Measurements from ENCODE around the gene BAG2.

DNA sequence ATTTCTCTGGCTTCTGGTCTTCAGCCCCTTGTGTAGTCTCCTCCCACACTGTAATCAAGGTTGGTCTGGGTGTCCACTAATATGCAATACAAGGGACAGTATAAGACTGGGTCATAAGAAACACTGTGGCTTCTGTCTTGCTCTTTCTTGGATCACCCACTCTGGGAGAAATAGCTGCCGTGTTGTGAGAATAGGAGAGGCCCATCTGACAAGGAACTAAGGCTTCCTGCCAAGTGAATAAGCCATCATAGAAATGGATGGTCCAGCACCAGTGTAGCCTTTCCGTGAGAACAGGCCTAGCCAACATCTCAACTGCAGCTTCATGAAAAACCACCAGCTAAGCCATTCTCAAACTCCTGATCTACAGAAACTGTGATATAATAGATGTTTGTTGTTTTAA is 23.3 kb downstream of the BAG2 start:
- TF ChIP-seq, protein P1, sequence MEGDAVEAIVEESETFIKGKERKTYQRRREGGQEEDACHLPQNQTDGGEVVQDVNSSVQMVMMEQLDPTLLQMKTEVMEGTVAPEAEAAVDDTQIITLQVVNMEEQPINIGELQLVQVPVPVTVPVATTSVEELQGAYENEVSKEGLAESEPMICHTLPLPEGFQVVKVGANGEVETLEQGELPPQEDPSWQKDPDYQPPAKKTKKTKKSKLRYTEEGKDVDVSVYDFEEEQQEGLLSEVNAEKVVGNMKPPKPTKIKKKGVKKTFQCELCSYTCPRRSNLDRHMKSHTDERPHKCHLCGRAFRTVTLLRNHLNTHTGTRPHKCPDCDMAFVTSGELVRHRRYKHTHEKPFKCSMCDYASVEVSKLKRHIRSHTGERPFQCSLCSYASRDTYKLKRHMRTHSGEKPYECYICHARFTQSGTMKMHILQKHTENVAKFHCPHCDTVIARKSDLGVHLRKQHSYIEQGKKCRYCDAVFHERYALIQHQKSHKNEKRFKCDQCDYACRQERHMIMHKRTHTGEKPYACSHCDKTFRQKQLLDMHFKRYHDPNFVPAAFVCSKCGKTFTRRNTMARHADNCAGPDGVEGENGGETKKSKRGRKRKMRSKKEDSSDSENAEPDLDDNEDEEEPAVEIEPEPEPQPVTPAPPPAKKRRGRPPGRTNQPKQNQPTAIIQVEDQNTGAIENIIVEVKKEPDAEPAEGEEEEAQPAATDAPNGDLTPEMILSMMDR (IDR thresholded peaks at IDR 0.05), result no peak
- no peak for TF ChIP-seq EZH2 (IDR thresholded peaks at IDR 0.05)

All from neural progenitor cell (in vitro differentiated cells).